Stimulated activated naive CD4-positive, alpha-beta T cell (primary cell): ENCODE data around the gene AUTS2.

Experiments used
- DNase-seq, 6 experiments: peaks; one replicate each; lab custom pipeline; 2025; lab: John Stamatoyannopoulos, UW

Gene AUTS2

GRCh38 chr7:70132852-70133690, 534.8 kb downstream of the AUTS2 start:
- DNase-seq: no peak

GRCh38 chr7:70134029-70134770, 535.9 kb downstream of the AUTS2 start:
- DNase-seq: no peak

- DNase-seq: no peak
Measured at GRCh38 chr7:70135656-70136055, 537.4 kb downstream of the AUTS2 start.

GRCh38 chr7:70137126-70137525, 538.9 kb downstream of the AUTS2 start:
- no peak for DNase-seq

- DNase-seq: no peak
Measured at GRCh38 chr7:70142247-70142932, 544.1 kb downstream of the AUTS2 start.

- no peak for DNase-seq
Measured at GRCh38 chr7:70143075-70144044, 545.1 kb downstream of the AUTS2 start.

GRCh38 chr7:70148997-70149396, 550.7 kb downstream of the AUTS2 start:
- no peak for DNase-seq

- DNase-seq: no peak
Measured at GRCh38 chr7:70152313-70152712, 554.0 kb downstream of the AUTS2 start.

GRCh38 chr7:70153933-70154332, 555.7 kb downstream of the AUTS2 start:
- DNase-seq: no peak

- no peak for DNase-seq
Measured at GRCh38 chr7:70154521-70155180, 556.4 kb downstream of the AUTS2 start.

- no peak for DNase-seq
Measured at GRCh38 chr7:70156057-70156456, 557.8 kb downstream of the AUTS2 start.

- no peak for DNase-seq
Measured at GRCh38 chr7:70159121-70159520, 560.8 kb downstream of the AUTS2 start.

GRCh38 chr7:70165477-70166170, 567.3 kb downstream of the AUTS2 start:
- DNase-seq: no peak

GRCh38 chr7:70171369-70171920, 573.2 kb downstream of the AUTS2 start:
- no peak for DNase-seq

- no peak for DNase-seq
Measured at GRCh38 chr7:70177166-70177565, 578.9 kb downstream of the AUTS2 start.

- no peak for DNase-seq
Measured at GRCh38 chr7:70178211-70178610, 579.9 kb downstream of the AUTS2 start.

- DNase-seq: no peak
Measured at GRCh38 chr7:70178787-70179186, 580.5 kb downstream of the AUTS2 start.

- DNase-seq: no peak
Measured at GRCh38 chr7:70182521-70182920, 584.2 kb downstream of the AUTS2 start.

GRCh38 chr7:70183278-70183677, 585.0 kb downstream of the AUTS2 start:
- DNase-seq: no peak
